Cardiac septum (tissue), 1 donor: ENCODE data around the gene SLCO3A1. TPM values are rescaled to one million over a fixed set of nuclear protein-coding genes. Genes with fewer than 3 reads are reported as not detected.

Source experiments
- DNase-seq: peaks from one replicate; pipeline ENCODE4 v3.0.0-alpha.2; 2020; ENCODE audit warnings: low spot score
- intact Hi-C: fragments of 100-400 bp; cut with DNase I; formaldehyde crosslinking; loops from one replicate; pipeline ENCODE4 v1.14.0; 2022
- total RNA-seq: library from RNA; stranded (reverse); fragmentation: NEBNext Ultra II Directional; extraction: Animal tissue kit (Norgen Biotek cat#: 25700); gene quantifications from one replicate; pipeline ENCODE4 v1.2.1, GENCODE V29; 2021
- donor health status: DM: no; HTN: no; CAD: no.

The SLCO3A1 gene
- total RNA-seq, 1 donor from 2014 or later, result 43.9 TPM

DNA sequence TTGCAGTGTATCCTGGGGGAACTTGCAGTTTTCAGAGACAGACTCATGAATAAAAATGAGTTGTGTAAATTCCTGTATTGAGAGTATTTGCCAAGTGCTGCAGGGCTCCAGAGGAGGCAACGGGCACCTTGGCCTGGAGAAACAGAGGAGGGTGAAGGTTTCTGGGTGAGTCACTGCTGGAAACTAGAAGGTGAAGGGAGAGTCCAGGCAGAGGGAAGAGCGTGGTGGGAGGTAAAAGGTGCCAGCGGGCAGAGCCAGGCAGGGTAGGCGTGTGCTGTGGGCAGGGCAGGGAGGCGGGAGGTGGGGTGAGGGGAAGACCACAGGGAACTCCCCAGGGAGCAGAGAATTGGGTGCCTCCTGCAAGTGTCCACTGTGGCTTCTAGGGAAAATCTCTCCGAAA is 120.8 kb downstream of the SLCO3A1 start:
- intact Hi-C loops, result loop anchor here (5.0 kb wide), 2 partner anchors 103 to 122 kb away; partner anchors contain the start of gene SLCO3A1
- no peak for DNase-seq

DNA sequence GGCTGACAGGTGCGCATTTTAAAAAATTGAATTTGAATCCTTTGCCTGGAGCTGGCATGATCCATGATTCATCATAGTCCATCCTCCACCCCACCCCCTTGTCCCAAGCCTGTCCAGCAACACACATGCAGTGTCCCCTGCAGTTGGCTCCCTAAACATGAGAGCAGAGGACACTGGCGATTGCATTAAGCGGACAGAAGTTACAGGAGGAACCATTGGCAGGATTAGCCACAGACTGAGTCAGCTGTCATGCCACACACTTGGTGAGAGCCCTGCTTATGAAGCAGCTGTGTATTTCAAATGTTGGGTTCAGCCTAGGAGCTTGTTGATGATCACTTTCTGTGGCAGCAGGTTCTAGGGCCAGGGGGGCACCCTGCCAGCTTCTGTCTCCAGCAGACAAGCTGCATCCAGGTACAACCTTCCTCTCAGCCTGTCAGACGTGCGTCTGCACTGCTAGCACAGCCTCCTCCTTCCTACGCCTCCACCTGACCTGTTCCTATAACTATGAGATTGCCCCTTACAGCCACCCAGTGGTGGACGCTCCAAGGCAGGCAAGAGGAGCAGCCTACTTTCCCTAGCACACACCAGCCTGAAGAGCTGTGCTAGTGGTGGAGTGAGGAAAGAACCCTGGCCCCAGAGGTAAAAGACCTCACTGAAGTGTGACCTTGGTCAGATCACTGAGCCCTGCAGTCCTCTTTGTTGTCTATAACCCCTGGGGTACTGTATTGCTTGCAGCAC is 121.9 kb downstream of the SLCO3A1 start:
- intact Hi-C loops, result no loop called here
- DNase-seq, result no peak

DNA sequence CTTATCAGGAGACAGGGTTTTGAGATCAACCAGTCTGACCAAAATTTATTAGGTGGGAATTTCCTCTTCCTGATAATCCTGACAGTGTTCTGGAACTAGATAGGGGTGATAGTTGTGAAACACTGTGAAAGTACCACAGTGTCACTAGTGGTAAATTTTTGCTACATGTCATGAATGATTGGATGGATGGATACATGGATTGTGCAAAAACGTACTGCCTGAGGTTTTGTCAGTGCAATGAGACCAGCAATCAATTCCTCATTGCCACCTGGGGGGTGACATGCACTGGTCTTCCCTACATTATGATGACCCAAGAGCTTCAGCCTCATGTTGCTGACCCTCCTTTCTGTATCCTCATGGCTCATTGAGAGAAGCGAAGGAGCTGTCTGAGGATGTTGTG is 123.5 kb downstream of the SLCO3A1 start:
- DNase-seq, result no peak
- intact Hi-C loops, result no loop called here

DNA sequence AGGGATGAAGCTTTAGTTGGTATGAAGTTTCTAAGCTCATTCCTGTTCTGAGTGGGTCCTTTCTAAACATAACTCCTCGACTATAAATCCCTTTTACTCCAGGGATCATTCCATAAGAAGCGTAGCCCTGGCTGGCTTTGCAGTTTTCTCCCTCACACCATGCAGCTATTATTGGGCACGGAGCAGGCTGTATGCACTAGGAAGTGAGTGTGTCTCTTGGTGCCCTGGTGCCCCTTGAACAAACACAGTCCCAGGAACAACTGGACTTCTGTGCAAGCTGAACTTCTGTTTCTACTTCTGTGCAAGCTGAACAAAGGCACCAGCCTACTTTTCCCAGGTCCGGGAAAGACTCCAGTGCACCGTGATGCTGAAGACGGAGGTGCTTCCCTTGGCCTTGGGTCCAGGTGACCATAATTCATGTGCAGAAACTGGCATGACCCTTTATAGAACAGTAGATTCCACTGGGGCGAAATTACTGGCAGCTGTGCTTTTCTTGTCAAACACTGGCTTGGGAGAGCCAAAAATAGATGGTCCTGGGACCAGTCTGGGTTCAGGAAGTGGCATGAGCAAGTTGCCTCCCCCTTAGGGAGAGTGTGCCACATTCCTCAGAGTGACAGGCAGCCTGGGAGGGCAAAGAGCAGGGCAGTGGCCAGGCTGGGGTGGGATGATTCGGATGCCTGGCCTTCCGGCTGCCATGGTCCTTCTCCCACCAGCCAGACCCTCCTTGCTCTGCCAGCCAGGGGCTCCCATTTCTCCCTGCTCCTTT is 127.2 kb downstream of the SLCO3A1 start:
- intact Hi-C loops, result loop anchor here (5.0 kb wide), 2 partner anchors 42 to 82 kb away; no protein-coding TSS in a partner anchor
- peak; percentile 80 for DNase-seq

DNA sequence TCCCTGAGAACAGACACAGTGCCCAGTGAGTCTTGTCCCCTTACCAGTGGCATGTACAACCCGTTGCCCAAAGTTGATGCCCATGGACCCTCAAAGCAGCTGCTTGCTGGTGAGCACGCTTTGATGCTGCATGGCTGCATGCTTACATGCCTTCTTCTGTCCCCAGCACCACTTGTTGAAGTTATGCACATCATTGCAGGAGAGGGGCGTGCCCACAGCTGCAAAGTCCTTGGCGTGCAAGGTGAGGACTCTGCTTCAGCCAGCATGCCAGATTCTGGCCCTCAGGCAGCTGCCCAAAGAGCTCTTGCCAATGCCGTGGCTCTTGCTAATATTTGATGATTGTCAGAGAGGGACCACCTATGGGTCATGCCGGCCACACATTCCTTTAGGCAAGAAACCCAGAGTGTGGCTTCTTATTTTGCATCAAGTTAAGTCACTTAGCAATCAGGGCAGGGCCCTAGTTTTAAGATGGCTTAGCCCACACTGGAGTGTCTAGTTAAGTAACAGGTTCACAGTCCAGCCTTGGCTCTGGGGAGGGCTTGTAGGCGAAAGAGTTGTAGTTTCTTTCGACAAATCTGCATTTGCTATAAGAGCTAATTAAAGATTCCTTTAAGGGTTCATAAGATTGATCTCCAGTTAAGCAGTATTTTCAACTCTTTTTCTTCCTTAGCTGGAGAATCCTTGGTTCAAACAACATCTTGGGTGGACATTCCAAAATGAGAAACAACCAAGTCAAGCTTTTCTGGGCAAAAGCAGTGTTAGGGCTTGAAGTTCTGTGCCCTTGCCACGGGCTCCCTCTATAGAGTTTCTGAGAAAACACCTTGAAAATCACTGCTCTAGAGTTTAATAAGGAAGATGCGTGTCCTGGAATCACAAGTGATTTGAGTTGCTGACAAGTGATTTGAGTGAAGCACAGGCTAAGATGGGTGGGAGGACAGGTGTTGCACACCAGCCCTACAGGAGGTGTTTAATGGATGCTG is 128.6 kb downstream of the SLCO3A1 start:
- intact Hi-C loops, result loop anchor here (5.0 kb wide), 2 partner anchors 40 to 80 kb away; no protein-coding TSS in a partner anchor
- DNase-seq, result no peak

DNA sequence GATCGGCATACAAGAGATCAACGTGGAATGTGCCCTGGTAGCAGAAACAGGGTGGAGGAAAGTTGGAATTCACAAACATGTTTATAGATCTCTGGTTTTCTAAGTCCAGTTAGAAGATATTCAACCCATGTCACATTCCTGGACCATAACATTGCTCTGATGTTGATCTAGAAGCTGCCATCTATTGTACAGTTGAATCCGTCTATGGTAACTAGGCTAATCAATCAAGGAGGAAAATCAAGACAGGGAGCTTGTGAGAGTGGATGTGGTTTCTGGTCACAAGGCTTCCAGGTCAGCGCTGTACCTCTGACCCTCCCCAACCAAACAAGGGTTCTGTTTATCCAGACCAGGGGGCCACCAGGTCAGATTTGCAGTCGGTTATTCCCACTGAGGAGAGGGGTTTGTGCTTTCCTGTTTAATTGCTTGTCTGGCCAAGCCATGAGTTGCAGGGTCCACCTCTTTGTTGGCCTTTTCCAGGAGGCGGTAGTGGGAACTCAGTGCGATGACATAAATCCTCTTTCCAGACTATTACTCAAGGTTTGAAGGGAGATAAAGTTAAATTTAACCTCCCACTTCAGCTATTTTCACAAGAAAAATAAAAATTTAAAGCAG is 130.3 kb downstream of the SLCO3A1 start:
- intact Hi-C loops, result loop anchor here (5.0 kb wide), 2 partner anchors 38 to 78 kb away; no protein-coding TSS in a partner anchor
- no peak for DNase-seq

DNA sequence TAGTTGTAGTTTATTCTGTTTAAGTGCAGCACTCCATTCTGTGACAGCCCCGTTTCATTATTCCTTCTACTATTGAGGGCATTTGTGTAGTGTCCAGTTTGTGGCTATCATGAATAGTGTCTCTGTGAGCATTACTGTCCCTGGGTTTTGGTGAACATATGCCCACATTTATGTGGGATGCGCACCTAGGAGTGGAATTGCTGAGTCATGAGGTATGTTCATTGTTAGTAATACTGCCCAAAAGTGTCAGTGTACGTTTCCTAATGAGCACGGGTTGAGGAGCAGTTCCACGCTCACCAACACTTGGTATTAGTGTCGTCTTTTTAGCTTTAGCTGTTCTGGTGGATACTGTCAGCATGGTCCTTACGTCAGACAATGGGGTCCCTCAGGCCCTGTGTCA is 131.8 kb downstream of the SLCO3A1 start:
- no peak for DNase-seq
- intact Hi-C loops, result no loop called here

DNA sequence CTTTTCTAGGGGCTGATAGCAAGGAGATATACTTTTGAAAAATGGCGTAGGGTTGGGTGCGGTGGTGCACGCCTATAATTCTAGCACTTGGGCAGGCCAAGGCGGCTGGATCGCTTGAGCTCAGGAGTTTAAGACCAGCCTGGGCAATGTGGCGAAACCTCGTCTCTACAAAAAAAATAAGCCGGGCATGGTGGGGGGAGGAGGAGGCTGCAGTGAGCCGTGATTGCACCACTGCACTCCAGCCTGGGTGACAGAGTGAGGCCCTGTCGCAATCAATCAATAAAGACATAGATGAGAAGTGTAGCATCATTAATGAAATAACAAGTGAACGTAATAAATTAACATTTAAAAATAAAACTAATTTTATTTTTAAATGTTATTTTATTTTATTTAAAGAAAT is 134.6 kb downstream of the SLCO3A1 start:
- intact Hi-C loops, result no loop called here
- no peak for DNase-seq

DNA sequence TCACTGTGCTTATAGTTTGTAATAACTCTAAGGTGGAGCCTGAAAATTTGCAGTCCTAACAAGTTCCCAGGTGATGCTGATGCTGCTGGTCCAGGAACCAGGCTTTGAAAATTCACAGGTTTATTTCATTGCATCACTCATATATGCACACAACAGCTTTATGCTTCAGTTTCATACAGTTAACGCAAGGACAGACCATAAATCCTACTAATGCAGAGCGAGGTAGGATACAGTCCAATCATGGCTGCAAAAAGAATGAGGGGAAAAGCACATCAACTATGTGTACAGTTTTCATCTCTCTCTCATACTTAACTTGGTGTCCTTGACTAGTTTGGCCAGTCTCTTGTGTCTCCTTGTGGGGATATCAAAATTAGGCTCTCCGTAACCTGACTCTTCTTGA is 135.1 kb downstream of the SLCO3A1 start:
- DNase-seq, result no peak
- intact Hi-C loops, result no loop called here

DNA sequence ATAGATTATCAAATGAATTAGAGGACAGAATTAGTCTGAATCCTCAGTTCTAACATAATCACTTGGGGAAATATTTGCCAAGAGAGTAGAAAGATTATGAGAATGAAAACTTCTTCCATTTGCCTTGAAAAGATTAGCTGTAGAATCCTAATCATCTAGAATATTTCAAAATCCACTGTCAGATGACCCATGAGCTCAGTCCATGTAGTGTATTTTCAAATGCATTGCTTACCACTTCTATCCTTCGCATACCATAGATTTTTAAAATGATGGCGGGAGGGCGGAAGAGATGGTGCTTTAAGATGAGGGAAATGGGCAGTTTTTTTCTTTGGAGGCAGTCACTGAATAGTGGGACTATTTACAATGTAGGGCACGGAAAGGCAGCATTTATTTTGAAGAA is 136.3 kb downstream of the SLCO3A1 start:
- no peak for DNase-seq
- intact Hi-C loops, result no loop called here

DNA sequence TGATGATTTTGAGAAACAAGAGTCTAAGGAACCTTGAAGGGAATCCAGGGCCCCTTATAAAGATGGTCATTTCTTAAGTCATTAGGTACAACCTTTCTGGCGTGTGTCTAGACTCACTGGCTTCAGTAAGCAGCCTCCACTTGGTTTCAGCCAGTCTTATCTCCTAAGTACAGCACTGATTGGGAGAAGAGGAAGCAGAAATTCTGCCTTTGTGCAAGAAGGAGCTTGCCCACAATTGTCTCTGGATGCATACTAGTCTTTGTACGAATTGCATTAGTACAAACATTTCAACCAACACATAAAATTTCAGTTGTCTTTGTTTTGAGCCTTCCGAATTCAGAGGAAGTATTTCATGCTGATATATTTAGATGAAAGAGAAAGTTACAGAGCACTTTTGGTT is 139.4 kb downstream of the SLCO3A1 start:
- intact Hi-C loops, result no loop called here
- no peak for DNase-seq

DNA sequence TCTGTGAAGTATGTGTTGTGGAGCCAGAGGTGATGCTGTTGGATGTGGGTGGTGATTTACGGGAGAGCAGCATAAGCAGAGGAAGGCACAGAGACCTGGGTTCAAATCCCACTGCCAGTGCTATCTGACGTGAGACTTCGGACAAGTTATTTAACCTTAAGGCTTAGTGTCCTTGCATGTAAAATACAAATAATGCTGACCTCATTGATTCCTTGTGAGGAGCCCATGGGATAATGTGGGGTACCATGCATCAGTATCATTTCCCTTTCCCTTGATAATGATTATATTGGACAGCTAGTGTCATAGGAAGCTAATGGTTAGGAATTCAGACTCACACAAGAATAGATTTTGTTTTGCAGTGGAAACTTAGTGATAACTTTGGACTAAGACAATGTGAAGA is 141.6 kb downstream of the SLCO3A1 start:
- no peak for DNase-seq
- intact Hi-C loops, result no loop called here

DNA sequence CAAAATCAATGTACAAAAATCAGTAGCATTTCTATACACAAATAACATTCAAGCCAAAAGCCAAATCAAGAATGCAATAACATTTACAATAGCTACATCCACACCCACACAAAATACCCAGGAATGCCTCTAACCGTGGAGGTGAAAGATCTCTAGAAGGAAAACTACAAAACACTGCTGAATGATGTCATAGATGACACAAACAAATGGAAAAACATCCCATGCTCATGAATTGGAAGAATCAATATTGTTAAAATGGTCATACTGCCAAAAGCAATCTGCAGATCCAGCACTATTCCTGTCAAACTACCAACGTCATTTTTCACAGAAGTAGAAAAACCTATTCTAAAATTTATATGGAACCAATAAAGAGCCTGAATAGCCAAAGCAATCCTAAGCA is 143.7 kb downstream of the SLCO3A1 start:
- DNase-seq, result no peak
- intact Hi-C loops, result no loop called here

DNA sequence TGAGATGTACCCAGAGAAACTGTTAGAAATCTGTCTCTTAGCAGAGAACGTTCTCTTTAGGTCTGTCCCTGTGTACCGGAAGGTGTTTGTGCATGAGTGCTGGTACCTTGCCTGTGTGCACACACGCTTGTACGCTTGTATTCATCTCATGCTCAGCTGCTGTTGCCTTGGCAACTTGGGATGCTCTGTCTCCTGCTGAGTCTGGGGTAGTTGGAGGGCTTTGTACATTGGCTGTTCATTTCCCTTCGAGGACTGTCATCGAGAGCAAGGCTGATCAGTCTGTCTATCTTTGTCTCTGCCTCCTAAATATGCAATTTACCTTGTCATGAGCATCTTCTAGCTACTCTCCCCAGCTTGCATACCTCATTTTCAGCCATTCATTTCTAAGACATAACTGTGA is 147.2 kb downstream of the SLCO3A1 start:
- intact Hi-C loops, result no loop called here
- no peak for DNase-seq

DNA sequence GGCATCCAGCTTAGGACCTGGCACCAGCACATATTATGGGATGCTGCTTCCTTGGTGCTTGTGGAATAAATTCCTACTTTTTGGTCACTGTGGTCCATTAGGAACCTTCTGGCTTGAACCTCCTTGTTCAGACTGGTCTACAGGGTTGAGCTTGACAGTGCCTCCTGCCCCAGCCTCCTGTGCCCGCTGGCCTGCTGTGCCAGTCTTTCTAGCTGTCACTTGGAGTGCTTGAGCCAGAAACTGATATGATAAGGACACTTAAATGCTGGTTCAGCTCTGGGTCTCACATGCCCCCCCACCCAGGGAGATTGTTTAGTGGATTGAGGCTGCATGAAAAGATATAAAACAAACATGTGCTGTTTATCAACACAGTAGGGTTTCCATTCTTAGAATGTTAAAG is 147.8 kb downstream of the SLCO3A1 start:
- intact Hi-C loops, result no loop called here
- no peak for DNase-seq

DNA sequence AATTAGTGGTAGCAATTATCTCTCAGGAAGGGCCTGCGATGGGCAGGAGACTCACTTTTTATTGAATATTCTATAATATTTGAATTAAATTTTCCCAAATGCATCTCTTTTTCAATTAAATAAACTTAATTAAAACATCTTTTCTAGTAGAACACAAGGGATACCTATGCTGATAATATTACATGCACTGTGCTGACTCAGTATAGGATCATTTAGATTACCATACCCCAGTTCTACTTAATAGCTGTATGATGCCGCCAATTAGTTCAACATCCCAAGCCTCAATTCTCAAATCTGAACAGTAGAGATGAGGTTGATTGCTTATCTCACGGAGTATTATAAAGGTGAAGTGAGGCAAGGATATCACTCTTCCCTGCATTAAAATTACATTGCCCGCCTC is 149.2 kb downstream of the SLCO3A1 start:
- DNase-seq, result no peak
- intact Hi-C loops, result no loop called here

DNA sequence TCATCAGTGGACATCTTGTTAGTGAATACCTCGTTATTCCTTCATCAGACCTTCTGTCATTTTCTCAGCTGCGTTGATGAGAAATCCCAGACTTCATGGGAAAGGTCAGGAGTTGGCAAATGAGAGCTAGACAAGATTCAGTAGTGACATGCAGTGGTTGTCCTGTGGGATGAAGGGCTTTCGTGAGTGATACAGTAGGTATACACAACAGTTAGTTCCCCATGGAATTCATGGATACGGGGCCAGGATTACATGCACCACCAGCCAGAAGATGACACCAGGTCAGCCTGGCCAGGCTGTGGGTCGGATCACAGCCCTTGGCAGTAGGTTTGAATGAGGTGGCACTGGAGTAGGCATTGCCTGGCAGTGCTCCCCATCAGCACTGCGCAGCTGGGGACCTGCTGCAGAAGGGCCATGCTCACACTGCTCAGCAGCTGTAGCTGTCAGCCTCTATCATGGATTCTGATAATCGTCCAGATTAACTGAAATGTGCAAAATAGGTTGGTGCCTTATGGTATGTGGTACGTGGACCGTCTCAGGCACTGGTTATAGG is 150.1 kb downstream of the SLCO3A1 start:
- no peak for DNase-seq
- intact Hi-C loops, result no loop called here

DNA sequence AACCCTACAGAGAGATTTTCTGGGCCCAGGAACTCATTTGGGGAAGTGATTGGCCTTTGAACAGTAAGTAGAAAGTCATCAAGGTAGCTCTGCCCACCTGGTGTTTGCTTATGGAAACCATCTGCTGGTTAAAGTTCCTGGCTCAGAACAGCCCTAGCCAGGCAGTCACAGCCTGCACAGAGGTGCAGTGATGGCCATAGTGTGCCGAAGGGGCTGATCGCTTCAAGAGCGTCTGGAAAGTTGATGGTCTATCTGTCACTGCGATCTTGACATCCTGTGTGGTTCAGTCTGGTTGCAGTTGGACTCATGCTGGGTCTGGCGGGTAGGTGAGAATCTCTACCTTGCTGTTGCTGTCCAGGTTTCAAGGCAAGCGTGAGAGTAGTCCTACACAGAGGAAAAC is 151.6 kb downstream of the SLCO3A1 start:
- no peak for DNase-seq
- intact Hi-C loops, result no loop called here
